ENCODE measurements around the gene FAM184A.

GRCh38 chr6:119121367-119121766 is 42.9 kb upstream of the FAM184A start:
- TF ChIP-seq CTCF (conservative IDR thresholded peaks at IDR 0.05; ENCODE audit: low read depth, low read length) (no peak), EZH2 (IDR thresholded peaks at IDR 0.05; ENCODE audit: borderline replicate concordance, low read depth, low read length, poor library complexity, severe bottlenecking) (no peak)
